Hepatocyte (in vitro differentiated cells): ENCODE measurements around the gene GPD2. TPM values are rescaled to one million over a fixed set of nuclear protein-coding genes. Genes with fewer than 3 reads are reported as not detected.

Experiments
- DNase-seq: peaks from one replicate; pipeline ENCODE4 v3.0.0-alpha.2; 2016; ENCODE audit warnings: low spot score
- H2AFZ ChIP-seq: fragments of 200-600 bp; sonication (generic); 2 replicates; pipeline ENCODE4 v1.6.0; 2016; ENCODE audit warnings: antibody characterized with exemption, mild to moderate bottlenecking
- H3K27ac ChIP-seq: fragments of 200-600 bp; sonication (generic); 2 replicates; pipeline ENCODE4 v1.5.1; 2016; ENCODE audit warnings: mild to moderate bottlenecking
- H3K27me3 ChIP-seq: fragments of 200-600 bp; sonication (generic); 2 replicates; pipeline ENCODE4 v1.6.1; 2016
- H3K36me3 ChIP-seq: fragments of 200-600 bp; sonication (generic); replicated peaks from 2 replicates; pipeline ENCODE4 v1.5.1; 2016; ENCODE audit warnings: low read depth; ENCODE audit not compliant: insufficient read depth
- H3K4me1 ChIP-seq: fragments of 200-600 bp; sonication (generic); 2 replicates; pipeline ENCODE4 v1.5.1; 2016; ENCODE audit warnings: mild to moderate bottlenecking, moderate library complexity; ENCODE audit not compliant: insufficient read depth
- H3K4me2 ChIP-seq: fragments of 200-600 bp; sonication (generic); 2 replicates; pipeline ENCODE4 v1.6.0; 2016
- H3K4me3 ChIP-seq: fragments of 200-600 bp; sonication (generic); 2 replicates; pipeline ENCODE4 v1.5.1; 2016; ENCODE audit warnings: mild to moderate bottlenecking
- H3K79me2 ChIP-seq: fragments of 200-600 bp; sonication (generic); 2 replicates; pipeline ENCODE4 v1.6.0; 2017; ENCODE audit warnings: mild to moderate bottlenecking
- H3K9me2 ChIP-seq: fragments of 200-600 bp; sonication (generic); replicated peaks from 2 replicates; pipeline ENCODE4 v1.6.0; 2017; ENCODE audit warnings: mild to moderate bottlenecking; ENCODE audit not compliant: insufficient read depth
- H3K9me3 ChIP-seq: fragments of 200-600 bp; sonication (generic); 2 replicates; pipeline ENCODE4 v1.5.1; 2016; ENCODE audit warnings: low read depth, mild to moderate bottlenecking
- H4K20me1 ChIP-seq: fragments of 200-600 bp; sonication (generic); 2 replicates; pipeline ENCODE4 v1.6.0; 2016; ENCODE audit warnings: mild to moderate bottlenecking; ENCODE audit not compliant: insufficient read depth, poor library complexity, severe bottlenecking
- CTCF ChIP-seq: fragments of 200-600 bp; sonication (generic); IDR thresholded peaks from 2 replicates; pipeline ENCODE4 v1.5.1; 2016; ENCODE audit warnings: antibody characterized with exemption, mild to moderate bottlenecking; ENCODE audit not compliant: poor library complexity
- EZH2 ChIP-seq: fragments of 200-600 bp; sonication (generic); IDR thresholded peaks from 2 replicates; pipeline ENCODE4 v1.6.1; 2016; ENCODE audit warnings: antibody characterized with exemption, mild to moderate bottlenecking, borderline replicate concordance
- EZH2phosphoT487 ChIP-seq: fragments of 200-600 bp; sonication (generic); IDR thresholded peaks from one replicate; pipeline ENCODE4 v1.6.1; 2018; ENCODE audit warnings: antibody characterized with exemption, mild to moderate bottlenecking, low read depth, moderate library complexity; ENCODE audit not compliant: unreplicated experiment, severe bottlenecking
- WGBS: methylation state at CpG from one replicate; pipeline ENCODE4 v1.1.6; 2016; ENCODE audit warnings: low lambda C conversion rate; ENCODE audit errors: missing lambda C conversion rate; 5-methylcytosine and 5-hydroxymethylcytosine counted together
- polyA plus RNA-seq: library from polyadenylated mRNA; unstranded; fragments of >200 nt; fragmentation: Nextera tagmentation; extraction: Ambion mirVana; gene quantifications from 2 replicates; pipeline ENCODE4 v1.2.1, GENCODE V29; 2016
- total RNA-seq: library from RNA; depleted of rRNA; stranded (reverse); fragments of >200 nt; gene quantifications from 2 replicates; pipeline ENCODE4 v1.2.3, GENCODE V29; 2014

The GPD2 gene
- total and polyA plus RNA-seq, 2 experiments from 2014 or later = 10.8 to 71.7 TPM

- 97% methylated on average over 5 of the region's 5 CpGs for WGBS
- H3K27ac ChIP-seq = no peak overlapping the region
- no peak overlapping the region for H3K4me2 ChIP-seq
- DNase-seq = no peak
- no peaks in the 10 kb centered on the region for H3K4me1 ChIP-seq
- TF ChIP-seq CTCF (no peak), EZH2phosphoT487 (no peak), EZH2 (no peak)
- no peak overlapping the region for H3K4me3 ChIP-seq
- H3K79me2 ChIP-seq = peaks cover 5% of the 10 kb centered on the region
- H4K20me1 ChIP-seq = no peaks in the 10 kb centered on the region
- no peaks in the 10 kb centered on the region for H3K9me2 ChIP-seq
- H3K27me3 ChIP-seq = no peaks in the 10 kb centered on the region
- no peaks in the 10 kb centered on the region for H3K36me3 ChIP-seq
- H3K9me3 ChIP-seq = no peaks in the 10 kb centered on the region
- no peak overlapping the region for H2AFZ ChIP-seq
Measured at GRCh38 chr2:156480376-156480775, 44.2 kb downstream of the GPD2 start.

GRCh38 chr2:156481312-156481711, 45.1 kb downstream of the GPD2 start:
- Histone ChIP-seq H3K9me3 (no peaks in the 10 kb centered on the region), H3K79me2 (peaks cover 3% of the 10 kb centered on the region), H3K4me2 (no peak overlapping the region), H3K27ac (no peak overlapping the region), H3K4me3 (no peak overlapping the region), H3K4me1 (no peaks in the 10 kb centered on the region), H3K9me2 (no peaks in the 10 kb centered on the region), H4K20me1 (no peaks in the 10 kb centered on the region), H3K36me3 (no peaks in the 10 kb centered on the region), H3K27me3 (no peaks in the 10 kb centered on the region), H2AFZ (no peak overlapping the region)
- DNase-seq = no peak
- TF ChIP-seq EZH2phosphoT487 = no peak
- no peak for TF ChIP-seq EZH2
- no peak for TF ChIP-seq CTCF

DNA sequence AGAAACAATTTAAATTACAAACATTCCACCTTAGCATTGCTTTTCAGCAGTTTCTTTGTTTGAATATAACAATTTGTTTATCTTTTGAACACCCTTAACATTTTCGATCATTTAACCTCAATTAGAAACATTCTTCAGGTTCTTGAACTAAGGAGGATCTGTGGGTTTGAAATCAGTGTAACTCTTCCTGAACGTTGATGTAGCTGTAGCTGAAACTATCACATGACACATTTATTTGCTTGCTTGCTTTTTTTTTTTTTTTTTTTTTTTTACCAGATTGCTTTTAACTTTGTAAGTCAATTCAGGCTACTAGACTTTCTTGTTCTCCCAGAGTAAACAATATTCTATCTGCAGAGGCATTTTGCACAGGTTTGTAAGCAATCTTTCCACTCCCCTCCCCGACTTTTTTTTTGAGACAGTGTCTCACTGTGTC, 47.6 kb downstream of the GPD2 start:
- Histone ChIP-seq H3K27ac (peak overlapping the region; percentile 12), H3K79me2 (peaks cover 16% of the 10 kb centered on the region), H4K20me1 (no peaks in the 10 kb centered on the region), H3K36me3 (no peaks in the 10 kb centered on the region), H3K4me2 (peak overlapping the region; percentile 27), H3K27me3 (no peaks in the 10 kb centered on the region), H3K4me1 (no peaks in the 10 kb centered on the region), H3K9me2 (no peaks in the 10 kb centered on the region), H3K9me3 (no peaks in the 10 kb centered on the region), H3K4me3 (no peak overlapping the region), H2AFZ (no peak overlapping the region)
- no peak for TF ChIP-seq CTCF
- no peak for TF ChIP-seq EZH2phosphoT487
- TF ChIP-seq EZH2 = no peak
- peak; percentile 22 for DNase-seq
- 39% methylated on average over 3 of the region's 3 CpGs for WGBS

DNA sequence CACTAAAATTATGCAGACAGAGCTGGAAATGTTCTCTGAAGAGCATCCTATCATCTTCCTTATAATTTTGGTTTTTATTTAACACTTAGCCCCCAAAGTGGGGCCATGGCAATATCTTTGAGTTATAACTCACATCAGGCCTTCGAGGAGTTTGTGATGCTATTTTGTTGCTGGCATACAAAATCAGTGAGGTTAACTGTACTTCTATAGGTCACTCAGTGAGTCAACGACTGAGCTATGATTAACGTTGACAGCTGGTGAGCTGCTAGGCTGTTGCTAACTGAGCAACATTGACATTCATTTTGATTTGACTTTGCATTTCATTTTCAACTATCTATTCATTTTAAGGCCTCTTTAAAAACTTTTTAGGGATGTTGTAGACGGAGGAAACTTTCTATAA, 50.0 kb downstream of the GPD2 start:
- TF ChIP-seq EZH2phosphoT487 (no peak), EZH2 (no peak), CTCF (no peak)
- Histone ChIP-seq H3K9me2 (no peaks in the 10 kb centered on the region), H3K27me3 (no peaks in the 10 kb centered on the region), H3K36me3 (no peaks in the 10 kb centered on the region), H3K4me3 (no peak overlapping the region), H3K27ac (no peak overlapping the region), H3K4me2 (no peak overlapping the region), H3K4me1 (no peaks in the 10 kb centered on the region), H3K9me3 (no peaks in the 10 kb centered on the region), H2AFZ (no peak overlapping the region), H3K79me2 (peaks cover 21% of the 10 kb centered on the region), H4K20me1 (no peaks in the 10 kb centered on the region)
- 81% methylated on average over 4 of the region's 4 CpGs for WGBS
- DNase-seq = no peak
